ENCODE results near the gene ISG15. TPM values are rescaled to one million over a fixed set of nuclear protein-coding genes. Genes with fewer than 3 reads are reported as not detected.

The ISG15 gene
- total RNA-seq: 43.3 and 45.5 TPM in 2 replicates

- Mint-ChIP-seq H3K27me3 (peaks cover 2% of the 10 kb centered on the region), H3K36me3 (ENCODE audit: low read depth) (peaks cover 6% of the 10 kb centered on the region), H3K4me3 (peak within 1 kb of the TSS; percentile 86), H3K9me3 (no peaks in the 10 kb centered on the region), H3K27ac (peak within 1 kb of the TSS; percentile 97), H3K4me1 (peaks cover 28% of the 10 kb centered on the region)
- DNase-seq: peak; percentile 98
- intact Hi-C loops (cut with micrococcal nuclease): loop anchor here (10.0 kb wide), 1 partner anchor 201 kb away; the partner anchor contains the start of gene TNFRSF4
Measured at GRCh38 chr1:1013105-1013921, at the start of gene ISG15. Gene ISG15 (plus strand): TSS chr1:1013497. CDS start chr1:1013574, 77 bp downstream.

- Mint-ChIP-seq H3K36me3 (ENCODE audit: low read depth) (peaks cover 16% of the 10 kb centered on the region), H3K4me1 (peaks cover 10% of the 10 kb centered on the region), H3K4me3 (peak overlapping the region; percentile 7), H3K27ac (no peak overlapping the region), H3K27me3 (peaks cover 7% of the 10 kb centered on the region), H3K9me3 (no peaks in the 10 kb centered on the region)
- no peak for DNase-seq
- intact Hi-C loops (cut with micrococcal nuclease): no loop called here
Measured at GRCh38 chr1:963746-964525, 49.4 kb upstream of the ISG15 start.

GRCh38 chr1:964691-965525 is 48.4 kb upstream of the ISG15 start:
- H3K4me3 Mint-ChIP-seq: peak overlapping the region; percentile 63
- H3K36me3 Mint-ChIP-seq (ENCODE audit: low read depth): peaks cover 15% of the 10 kb centered on the region
- DNase-seq: no peak
- peaks cover 10% of the 10 kb centered on the region for H3K27me3 Mint-ChIP-seq
- no peak overlapping the region for H3K27ac Mint-ChIP-seq
- intact Hi-C loops (cut with micrococcal nuclease): no loop called here
- H3K9me3 Mint-ChIP-seq: no peaks in the 10 kb centered on the region
- H3K4me1 Mint-ChIP-seq: peaks cover 7% of the 10 kb centered on the region

- intact Hi-C loops (cut with micrococcal nuclease): no loop called here
- peak overlapping the region; percentile 53 for H3K27ac Mint-ChIP-seq
- peaks cover 10% of the 10 kb centered on the region for H3K27me3 Mint-ChIP-seq
- DNase-seq: no peak
- H3K4me1 Mint-ChIP-seq: peaks cover 7% of the 10 kb centered on the region
- H3K36me3 Mint-ChIP-seq (ENCODE audit: low read depth): peaks cover 15% of the 10 kb centered on the region
- no peaks in the 10 kb centered on the region for H3K9me3 Mint-ChIP-seq
- H3K4me3 Mint-ChIP-seq: peak overlapping the region; percentile 63
Measured at GRCh38 chr1:965526-966134, 47.7 kb upstream of the ISG15 start.

- H3K27ac Mint-ChIP-seq: peak within 1 kb of the TSS; percentile 85
Measured at GRCh38 chr1:966135-966703, 47.1 kb upstream of the ISG15 start, which contains the start of gene PLEKHN1. Gene PLEKHN1 (plus strand): TSS chr1:966482. CDS start chr1:966532, 50 bp downstream.

GRCh38 chr1:966704-967300 is 46.5 kb upstream of the ISG15 start:
- peaks cover 14% of the 10 kb centered on the region for H3K36me3 Mint-ChIP-seq (ENCODE audit: low read depth)
- intact Hi-C loops (cut with micrococcal nuclease): loop anchor here (1.0 kb wide), 1 partner anchor 8 kb away; the partner anchor contains the start of gene NOC2L
- peak overlapping the region; percentile 85 for H3K27ac Mint-ChIP-seq
- peak; percentile 93 for DNase-seq
- H3K27me3 Mint-ChIP-seq: peaks cover 10% of the 10 kb centered on the region
- peaks cover 7% of the 10 kb centered on the region for H3K4me1 Mint-ChIP-seq
- peak overlapping the region; percentile 86 for H3K4me3 Mint-ChIP-seq
- H3K9me3 Mint-ChIP-seq: no peaks in the 10 kb centered on the region

More at GRCh38 chr1:966135-966703, 47.1 kb upstream of the ISG15 start, which contains the start of gene PLEKHN1:
- Mint-ChIP-seq H3K36me3 (ENCODE audit: low read depth) (peaks cover 15% of the 10 kb centered on the region), H3K9me3 (no peaks in the 10 kb centered on the region), H3K4me1 (peaks cover 7% of the 10 kb centered on the region), H3K27me3 (peaks cover 10% of the 10 kb centered on the region), H3K4me3 (peak within 1 kb of the TSS; percentile 86)
- intact Hi-C loops (cut with micrococcal nuclease): no loop called here
- DNase-seq: peak; percentile 81

GRCh38 chr1:967466-968343 is 45.6 kb upstream of the ISG15 start:
- no peak for DNase-seq
- H3K36me3 Mint-ChIP-seq (ENCODE audit: low read depth): peaks cover 8% of the 10 kb centered on the region
- peak overlapping the region; percentile 86 for H3K4me3 Mint-ChIP-seq
- intact Hi-C loops (cut with micrococcal nuclease): loop anchor here (1.0 kb wide), 1 partner anchor 8 kb away; the partner anchor contains the start of gene NOC2L
- H3K27ac Mint-ChIP-seq: no peak overlapping the region
- peaks cover 10% of the 10 kb centered on the region for H3K27me3 Mint-ChIP-seq
- peaks cover 5% of the 10 kb centered on the region for H3K4me1 Mint-ChIP-seq
- no peaks in the 10 kb centered on the region for H3K9me3 Mint-ChIP-seq

- peaks cover 5% of the 10 kb centered on the region for H3K4me1 Mint-ChIP-seq
- H3K4me3 Mint-ChIP-seq: no peak overlapping the region
- H3K27ac Mint-ChIP-seq: no peak overlapping the region
- intact Hi-C loops (cut with micrococcal nuclease): no loop called here
- peaks cover 10% of the 10 kb centered on the region for H3K27me3 Mint-ChIP-seq
- no peak for DNase-seq
- H3K36me3 Mint-ChIP-seq (ENCODE audit: low read depth): peaks cover 3% of the 10 kb centered on the region
- H3K9me3 Mint-ChIP-seq: no peaks in the 10 kb centered on the region
Measured at GRCh38 chr1:969260-969855, 43.9 kb upstream of the ISG15 start.

GRCh38 chr1:970242-970972 is 42.9 kb upstream of the ISG15 start:
- H3K36me3 Mint-ChIP-seq (ENCODE audit: low read depth): peaks cover 3% of the 10 kb centered on the region
- H3K4me3 Mint-ChIP-seq: no peak overlapping the region
- H3K27ac Mint-ChIP-seq: no peak overlapping the region
- H3K4me1 Mint-ChIP-seq: peaks cover 5% of the 10 kb centered on the region
- no peak for DNase-seq
- intact Hi-C loops (cut with micrococcal nuclease): no loop called here
- no peaks in the 10 kb centered on the region for H3K9me3 Mint-ChIP-seq
- peaks cover 10% of the 10 kb centered on the region for H3K27me3 Mint-ChIP-seq

- H3K27me3 Mint-ChIP-seq: peaks cover 13% of the 10 kb centered on the region
Measured at GRCh38 chr1:970973-971730, 42.1 kb upstream of the ISG15 start.

More at GRCh38 chr1:970973-971730, 42.1 kb upstream of the ISG15 start:
- no peak for DNase-seq
- Mint-ChIP-seq H3K4me1 (peaks cover 6% of the 10 kb centered on the region), H3K36me3 (ENCODE audit: low read depth) (no peaks in the 10 kb centered on the region), H3K9me3 (no peaks in the 10 kb centered on the region), H3K27ac (no peak overlapping the region), H3K4me3 (no peak overlapping the region)
- intact Hi-C loops (cut with micrococcal nuclease): no loop called here
